Measurements from ENCODE around the gene PTPRK.
A peak's percentile ranks its signal among the peaks of the same experiment; 100 is the strongest.

Gene PTPRK

GRCh38 chr6:128333581-128334223 is 186.7 kb downstream of the PTPRK start:
- no peaks in the 10 kb centered on the region for H3F3A ChIP-seq (ENCODE audit: insufficient read depth, low read length)
- no peaks in the 10 kb centered on the region for H3K4me1 ChIP-seq (ENCODE audit: insufficient read depth, low read length, severe bottlenecking)
- no peak overlapping the region for H3K4me3 ChIP-seq (ENCODE audit: low read depth, low read length, poor library complexity, severe bottlenecking)
- H3K27ac ChIP-seq (ENCODE audit: low read depth, low read length, poor library complexity, severe bottlenecking), result no peak overlapping the region
- H2AFZ ChIP-seq (ENCODE audit: low read length), result no peak overlapping the region
- no peak overlapping the region for H3K9ac ChIP-seq (ENCODE audit: low read length)
- H3K79me2 ChIP-seq (ENCODE audit: insufficient read depth, low read length), result no peaks in the 10 kb centered on the region
- no peaks in the 10 kb centered on the region for H3K27me3 ChIP-seq (ENCODE audit: insufficient read depth, low read length)
- no peaks in the 10 kb centered on the region for H3K9me3 ChIP-seq (ENCODE audit: low read length)
- no peaks in the 10 kb centered on the region for H3K9me2 ChIP-seq (ENCODE audit: low read depth, low read length)
- no peak overlapping the region for H3K4me2 ChIP-seq (ENCODE audit: low read length)
- H4K20me1 ChIP-seq (ENCODE audit: insufficient read depth, low read length), result no peaks in the 10 kb centered on the region
- no peaks in the 10 kb centered on the region for H3K36me3 ChIP-seq (ENCODE audit: insufficient read depth, low read length)
- TF ChIP-seq CTCF (IDR thresholded peaks at IDR 0.05; ENCODE audit: low read length) (no peak), EZH2 (IDR thresholded peaks at IDR 0.05; ENCODE audit: borderline replicate concordance, low read length) (no peak)

- Histone ChIP-seq H3K36me3 (ENCODE audit: insufficient read depth, low read length) (no peaks in the 10 kb centered on the region), H3K27me3 (ENCODE audit: insufficient read depth, low read length) (no peaks in the 10 kb centered on the region), H3K9me2 (ENCODE audit: low read depth, low read length) (no peaks in the 10 kb centered on the region), H3K9ac (ENCODE audit: low read length) (no peak overlapping the region), H3K27ac (ENCODE audit: low read depth, low read length, poor library complexity, severe bottlenecking) (no peak overlapping the region), H3K9me3 (ENCODE audit: low read length) (no peaks in the 10 kb centered on the region), H3K79me2 (ENCODE audit: insufficient read depth, low read length) (no peaks in the 10 kb centered on the region), H3K4me3 (ENCODE audit: low read depth, low read length, poor library complexity, severe bottlenecking) (no peak overlapping the region), H3F3A (ENCODE audit: insufficient read depth, low read length) (no peaks in the 10 kb centered on the region), H3K4me1 (ENCODE audit: insufficient read depth, low read length, severe bottlenecking) (no peaks in the 10 kb centered on the region), H2AFZ (ENCODE audit: low read length) (no peak overlapping the region), H4K20me1 (ENCODE audit: insufficient read depth, low read length) (no peaks in the 10 kb centered on the region), H3K4me2 (ENCODE audit: low read length) (no peak overlapping the region)
- TF ChIP-seq CTCF (IDR thresholded peaks at IDR 0.05; ENCODE audit: low read length) (peak; percentile 56), EZH2 (IDR thresholded peaks at IDR 0.05; ENCODE audit: borderline replicate concordance, low read length) (no peak)
Measured at GRCh38 chr6:128327890-128328289, 192.5 kb downstream of the PTPRK start.

- Histone ChIP-seq H3K79me2 (ENCODE audit: insufficient read depth, low read length) (no peaks in the 10 kb centered on the region), H3K27ac (ENCODE audit: low read depth, low read length, poor library complexity, severe bottlenecking) (no peak overlapping the region), H3K9me2 (ENCODE audit: low read depth, low read length) (no peaks in the 10 kb centered on the region), H3K9ac (ENCODE audit: low read length) (no peak overlapping the region), H3K27me3 (ENCODE audit: insufficient read depth, low read length) (no peaks in the 10 kb centered on the region), H3K4me1 (ENCODE audit: insufficient read depth, low read length, severe bottlenecking) (no peaks in the 10 kb centered on the region), H3K4me3 (ENCODE audit: low read depth, low read length, poor library complexity, severe bottlenecking) (no peak overlapping the region), H3K9me3 (ENCODE audit: low read length) (no peaks in the 10 kb centered on the region), H3K36me3 (ENCODE audit: insufficient read depth, low read length) (no peaks in the 10 kb centered on the region), H2AFZ (ENCODE audit: low read length) (no peak overlapping the region), H3F3A (ENCODE audit: insufficient read depth, low read length) (no peaks in the 10 kb centered on the region), H3K4me2 (ENCODE audit: low read length) (no peak overlapping the region), H4K20me1 (ENCODE audit: insufficient read depth, low read length) (no peaks in the 10 kb centered on the region)
- no peak for TF ChIP-seq CTCF (IDR thresholded peaks at IDR 0.05; ENCODE audit: low read length)
- TF ChIP-seq EZH2 (IDR thresholded peaks at IDR 0.05; ENCODE audit: borderline replicate concordance, low read length), result no peak
Measured at GRCh38 chr6:128323011-128323410, 197.4 kb downstream of the PTPRK start.
